DND-41 (cell line): ENCODE results near the gene FGR.

ENCODE experiments used
- ATAC-seq: fragments of 200-7000 bp; cut with Tn5 transposase; 3 replicates; pipeline ENCODE4 v1.9.1; 2021; ENCODE audit warnings: low read depth; ENCODE audit not compliant: insufficient read depth
- DNase-seq: peaks from one replicate; pipeline ENCODE4 v3.0.0-alpha.2; 2020
- H2AFZ ChIP-seq: 2 replicates; pipeline ENCODE4 v1.6.0; 2012; ENCODE audit warnings: low read depth, low read length
- H3K27ac ChIP-seq: 2 replicates; pipeline ENCODE4 v1.5.1; 2012; ENCODE audit warnings: low read length, inconsistent platforms
- H3K27me3 ChIP-seq: fragments of 200-600 bp; sonication (generic); 2 replicates; pipeline ENCODE4 v1.6.0; 2012; ENCODE audit warnings: low read length, mild to moderate bottlenecking, inconsistent platforms; ENCODE audit not compliant: insufficient read depth, poor library complexity
- H3K36me3 ChIP-seq: 2 replicates; pipeline ENCODE4 v1.5.1; 2012; ENCODE audit warnings: low read length, inconsistent platforms; ENCODE audit not compliant: insufficient read depth
- H3K4me1 ChIP-seq: 2 replicates; pipeline ENCODE4 v1.5.1; 2012; ENCODE audit warnings: mild to moderate bottlenecking, low read length; ENCODE audit not compliant: insufficient read depth
- H3K4me2 ChIP-seq: 2 replicates; pipeline ENCODE4 v1.6.0; 2012; ENCODE audit warnings: mild to moderate bottlenecking, moderate library complexity, low read length, inconsistent platforms; ENCODE audit not compliant: insufficient read depth
- H3K4me3 ChIP-seq, 2 experiments: fragments of 200-600 bp in 1 of 2; shearing (Covaris generic) in 1 of 2; 2 replicates each; pipeline ENCODE4 v1.5.1; 2012 to 2016; ENCODE audit warnings: inconsistent platforms in 2 of 2, low read length in 2 of 2, mild to moderate bottlenecking in 2 of 2, low read depth in 1 of 2, moderate library complexity in 1 of 2
- H3K79me2 ChIP-seq: 2 replicates; pipeline ENCODE4 v1.6.0; 2012; ENCODE audit warnings: low read length, inconsistent platforms; ENCODE audit not compliant: insufficient read depth
- H3K9ac ChIP-seq: 2 replicates; pipeline ENCODE4 v1.6.0; 2012; ENCODE audit warnings: low read depth, mild to moderate bottlenecking, inconsistent platforms, low read length, moderate library complexity
- H3K9me3 ChIP-seq: 2 replicates; pipeline ENCODE4 v1.5.1; 2012; ENCODE audit warnings: low read length, moderate library complexity, mild to moderate bottlenecking, inconsistent platforms; ENCODE audit not compliant: insufficient read depth, severe bottlenecking
- H4K20me1 ChIP-seq: 2 replicates; pipeline ENCODE4 v1.6.0; 2012; ENCODE audit warnings: low read length; ENCODE audit not compliant: insufficient read depth
- CTCF ChIP-seq: IDR thresholded peaks from 2 replicates; pipeline ENCODE4 v1.5.1; 2012; ENCODE audit warnings: borderline replicate concordance, low read length, moderate library complexity, mild to moderate bottlenecking; ENCODE audit not compliant: poor library complexity, severe bottlenecking; ENCODE audit errors: extremely low read depth
- EZH2 ChIP-seq: IDR thresholded peaks from 3 replicates; pipeline ENCODE4 v1.6.1; 2012; ENCODE audit warnings: borderline replicate concordance, low read depth, mild to moderate bottlenecking, moderate library complexity, low read length, inconsistent platforms; ENCODE audit not compliant: severe bottlenecking

FGR gene

GRCh38 chr1:27635396-27636142 lies 584 bp upstream of the FGR start:
- H3K9ac ChIP-seq, result peak overlapping the region; percentile 48; the same call in 1 of the 2 replicates
- H3K27me3 ChIP-seq, result no peaks in the 10 kb centered on the region
- no peak overlapping the region for H2AFZ ChIP-seq
- H3K9me3 ChIP-seq, result no peaks in the 10 kb centered on the region
- H3K79me2 ChIP-seq, result no peaks in the 10 kb centered on the region
- TF ChIP-seq EZH2, result no peak
- no peak for TF ChIP-seq CTCF
- H3K36me3 ChIP-seq, result no peaks in the 10 kb centered on the region
- H3K4me3 ChIP-seq, result no peak overlapping the region
- peaks cover 79% of the 10 kb centered on the region for H3K4me1 ChIP-seq
- no peak for DNase-seq
- no peak overlapping the region for H3K4me2 ChIP-seq
- no peaks in the 10 kb centered on the region for H4K20me1 ChIP-seq
- no peak for ATAC-seq
- peak overlapping the region; percentile 91 for H3K27ac ChIP-seq

- Histone ChIP-seq H3K4me3 (no peak overlapping the region; a peak in 1 of 4 replicates), H3K9me3 (no peaks in the 10 kb centered on the region), H3K79me2 (no peaks in the 10 kb centered on the region), H3K36me3 (no peaks in the 10 kb centered on the region), H3K9ac (peak overlapping the region; percentile 53), H4K20me1 (no peaks in the 10 kb centered on the region), H3K4me1 (peaks cover 91% of the 10 kb centered on the region), H2AFZ (no peak overlapping the region), H3K4me2 (peak overlapping the region; percentile 57), H3K27me3 (no peaks in the 10 kb centered on the region), H3K27ac (peak overlapping the region; percentile 91)
- ATAC-seq (no peak), DNase-seq (peak; percentile 70)
- TF ChIP-seq EZH2 (no peak), CTCF (no peak)
These were observed 604 bp downstream of the FGR start for GRCh38 chr1:27634177-27634984.

- H3K4me1 ChIP-seq, result peaks cover 94% of the 10 kb centered on the region
- H2AFZ ChIP-seq, result no peak overlapping the region
- H3K27ac ChIP-seq, result peak overlapping the region; percentile 91
- no peaks in the 10 kb centered on the region for H3K36me3 ChIP-seq
- peak overlapping the region; percentile 57 for H3K4me2 ChIP-seq
- H3K27me3 ChIP-seq, result no peaks in the 10 kb centered on the region
- DNase-seq, result no peak
- H3K79me2 ChIP-seq, result no peaks in the 10 kb centered on the region
- no peaks in the 10 kb centered on the region for H4K20me1 ChIP-seq
- H3K4me3 ChIP-seq, result peak overlapping the region in 1 of 2 experiments; percentile 22; a peak in 1 of 4 replicates
- peak overlapping the region; percentile 53 for H3K9ac ChIP-seq
- no peak for ATAC-seq
- no peaks in the 10 kb centered on the region for H3K9me3 ChIP-seq
- TF ChIP-seq CTCF (no peak), EZH2 (no peak)
These were observed 1.3 kb downstream of the FGR start for GRCh38 chr1:27633640-27634176.
